IPS DF 4.7 (cell line): Measurements from ENCODE around the gene SCGB3A1.

Source experiments
- DNase-seq: peaks from one replicate; pipeline ENCODE4 v3.0.0-alpha.2; 2013; ENCODE audit warnings: low spot score; ENCODE audit errors: extremely low read depth

The SCGB3A1 gene

DNA sequence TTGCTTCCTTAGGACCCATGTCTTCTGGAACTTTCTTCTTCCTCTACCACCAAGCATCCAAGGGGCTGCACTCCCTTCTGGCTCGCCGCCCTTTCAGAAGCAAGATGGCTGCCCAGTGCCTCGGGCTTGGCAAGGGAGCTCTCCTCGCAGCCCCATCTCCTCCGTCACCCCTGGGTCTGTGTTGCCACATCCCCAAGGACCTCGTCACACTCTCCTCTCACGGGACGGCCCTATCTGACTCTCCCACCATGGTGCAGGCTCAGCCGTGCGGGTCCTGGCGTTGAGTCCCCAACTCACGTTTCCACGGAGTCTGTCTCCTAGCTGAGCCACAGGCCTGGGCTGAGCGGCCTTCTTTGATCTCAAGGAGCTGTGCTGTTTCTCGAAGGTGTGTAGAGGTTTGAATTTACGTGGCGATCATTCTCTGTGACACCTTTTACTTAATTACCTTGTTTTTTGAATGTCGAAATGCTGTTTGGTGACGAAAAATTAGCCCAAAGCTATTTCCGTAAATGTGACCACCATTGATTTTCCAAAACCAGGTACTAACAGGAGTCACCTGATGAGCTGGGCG, 15.0 kb upstream of the SCGB3A1 start:
- DNase-seq: no peak

GRCh38 chr5:180605554-180606214, 14.4 kb upstream of the SCGB3A1 start:
- peak; percentile 56 for DNase-seq

- no peak for DNase-seq
Measured at GRCh38 chr5:180604271-180604670, 13.0 kb upstream of the SCGB3A1 start.

DNA sequence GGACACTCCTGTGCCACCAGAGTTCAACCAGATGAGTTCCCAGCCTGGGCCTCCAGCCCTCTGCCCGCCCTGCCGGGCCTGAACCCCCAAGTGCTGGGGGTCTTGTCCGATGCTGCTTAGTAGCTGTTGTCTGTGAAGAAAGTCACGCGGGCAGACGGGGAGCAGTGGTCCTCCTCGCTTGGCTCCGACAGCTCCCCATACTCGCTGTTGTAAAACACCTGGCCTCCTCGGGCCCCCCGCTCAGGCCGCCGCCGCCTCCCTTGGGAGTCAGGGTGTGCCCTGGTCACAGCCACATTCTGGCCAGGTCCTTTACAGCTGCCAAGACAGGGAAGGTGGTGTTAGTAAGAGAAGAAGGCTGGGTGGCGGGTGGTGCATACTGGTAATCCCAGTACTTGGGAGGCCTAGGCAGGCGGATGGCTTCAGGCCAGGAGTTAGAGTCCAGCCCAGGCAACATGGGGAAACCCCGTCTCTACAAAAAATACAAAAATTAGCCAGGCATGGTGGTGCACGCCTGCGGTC, 11.8 kb upstream of the SCGB3A1 start:
- DNase-seq: no peak

GRCh38 chr5:180602481-180603075, 11.3 kb upstream of the SCGB3A1 start:
- no peak for DNase-seq

DNA sequence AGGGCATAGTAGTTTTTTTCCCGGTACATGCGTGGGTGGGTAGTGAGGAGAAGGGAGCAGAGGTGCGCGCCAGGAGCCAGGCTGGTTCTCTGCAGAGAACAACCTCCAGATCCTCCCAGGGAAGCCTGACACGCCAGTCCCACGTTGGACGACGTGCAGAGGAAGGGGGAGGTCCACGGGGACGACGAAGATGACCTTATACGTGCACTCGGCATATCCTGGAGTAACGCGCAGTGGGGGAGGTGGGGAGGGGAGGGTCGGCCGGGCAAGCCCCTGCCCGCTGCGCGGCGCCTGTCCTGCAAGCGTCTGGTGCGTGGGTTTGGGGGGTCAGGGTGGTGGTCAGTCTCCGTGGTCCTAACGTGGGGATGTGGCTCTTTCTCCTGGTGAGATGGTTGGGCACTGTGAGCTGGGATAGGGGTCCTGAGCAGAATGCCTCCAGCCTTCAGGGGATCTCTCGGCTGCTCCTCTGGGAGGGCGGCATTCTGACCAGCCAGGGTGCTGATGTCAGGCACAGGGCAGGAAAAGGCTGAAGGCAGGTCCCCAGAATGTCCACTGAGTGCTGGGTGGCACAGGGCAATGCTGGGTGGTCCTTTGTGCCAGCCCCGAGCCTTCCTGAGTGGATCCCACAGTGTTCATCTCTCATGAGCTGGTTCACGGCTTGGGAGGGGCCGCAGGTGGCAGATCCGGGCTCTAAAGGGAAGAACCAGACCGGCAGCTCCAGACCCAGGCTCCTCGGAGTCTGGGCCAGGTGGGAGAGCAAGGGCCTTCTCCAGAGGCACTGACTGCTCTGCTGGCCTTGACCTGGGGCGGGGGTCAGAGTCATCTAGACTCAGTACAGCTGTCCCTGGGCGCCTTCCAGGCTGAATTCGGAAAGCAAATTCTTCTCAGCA, 10.5 kb upstream of the SCGB3A1 start:
- no peak for DNase-seq

- DNase-seq: no peak
Measured at GRCh38 chr5:180600554-180601041, 9.3 kb upstream of the SCGB3A1 start.

- DNase-seq: no peak
Measured at GRCh38 chr5:180599981-180600553, 8.8 kb upstream of the SCGB3A1 start.

- no peak for DNase-seq
Measured at GRCh38 chr5:180599590-180599914, 8.3 kb upstream of the SCGB3A1 start.

GRCh38 chr5:180598797-180599589, 7.7 kb upstream of the SCGB3A1 start:
- DNase-seq: no peak

DNA sequence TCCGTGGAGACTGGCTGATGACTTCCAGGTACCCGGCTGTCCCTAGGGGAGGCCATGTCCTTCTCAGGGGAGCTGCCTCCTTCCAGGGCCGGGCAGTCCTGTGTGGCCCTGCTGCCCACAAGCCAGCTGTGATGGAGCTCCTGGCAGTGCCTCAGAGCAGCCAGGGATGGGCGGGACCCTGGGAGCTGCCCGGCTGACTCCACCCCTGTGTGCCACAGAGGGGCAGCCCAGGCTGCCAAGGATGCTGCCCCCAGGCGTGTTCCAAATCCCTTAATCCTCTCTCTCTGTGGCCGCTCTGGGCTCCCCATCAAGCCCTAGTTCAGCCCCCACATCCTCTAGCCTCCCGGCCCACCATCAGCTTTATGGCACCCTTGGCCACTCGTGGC, 7.0 kb upstream of the SCGB3A1 start:
- DNase-seq: no peak

GRCh38 chr5:180596668-180597231, 5.5 kb upstream of the SCGB3A1 start:
- no peak for DNase-seq

- no peak for DNase-seq
Measured at GRCh38 chr5:180596115-180596667, 4.9 kb upstream of the SCGB3A1 start.

DNA sequence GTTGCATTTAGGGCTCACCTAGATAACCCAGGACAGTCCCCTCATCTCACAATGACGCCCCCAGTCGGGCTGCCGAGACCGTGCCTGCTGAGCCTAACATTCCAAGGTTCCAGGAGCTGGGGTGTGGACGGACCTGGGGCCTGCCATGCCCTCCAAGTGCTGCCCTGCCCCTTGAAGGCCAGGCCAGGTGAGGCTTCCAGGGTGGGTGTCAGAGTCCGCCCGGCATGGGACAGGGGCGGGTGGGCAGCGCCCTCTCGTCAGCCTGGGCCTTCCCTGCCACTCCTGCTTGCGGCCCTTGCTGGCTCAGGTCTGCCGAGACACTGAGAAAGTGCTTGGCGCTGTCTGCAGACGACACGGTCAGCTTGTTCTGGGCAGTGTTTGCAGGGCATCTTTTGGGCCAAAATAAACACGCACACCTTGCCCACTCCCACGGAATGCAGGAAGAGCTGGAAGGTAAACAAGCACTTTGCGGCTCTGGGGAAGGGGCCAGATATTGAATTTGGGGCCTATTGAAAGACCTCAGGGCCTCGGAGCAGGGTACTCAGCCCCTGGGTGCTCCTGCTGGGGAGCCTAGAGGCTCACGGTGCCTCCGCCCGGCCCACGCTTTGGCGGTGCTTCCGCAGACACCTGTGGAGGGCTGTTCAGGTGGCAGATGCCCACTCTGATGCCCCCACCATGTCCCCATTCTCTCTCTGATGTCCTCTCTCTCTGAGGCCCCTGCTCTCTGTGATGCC, 4.2 kb upstream of the SCGB3A1 start:
- no peak for DNase-seq

- DNase-seq: no peak
Measured at GRCh38 chr5:180595046-180595379, 3.7 kb upstream of the SCGB3A1 start.

- DNase-seq: no peak
Measured at GRCh38 chr5:180594311-180595045, 3.2 kb upstream of the SCGB3A1 start.

GRCh38 chr5:180593446-180594206, 2.3 kb upstream of the SCGB3A1 start:
- DNase-seq: no peak

GRCh38 chr5:180592176-180592575, 877 bp upstream of the SCGB3A1 start:
- no peak for DNase-seq
